ENCODE measurements around the gene DEAF1. TPM values are rescaled to one million over a fixed set of nuclear protein-coding genes. Genes with fewer than 3 reads are reported as not detected.
"Not testable (repeated sequence)": the region's sequence is repeated elsewhere in the genome, so short reads cannot be mapped to it uniquely, and the experiment has no call there.

DEAF1 gene
- total and polyA plus RNA-seq, 2 experiments from 2014 or later: 42.6 to 47.8 TPM

DNA sequence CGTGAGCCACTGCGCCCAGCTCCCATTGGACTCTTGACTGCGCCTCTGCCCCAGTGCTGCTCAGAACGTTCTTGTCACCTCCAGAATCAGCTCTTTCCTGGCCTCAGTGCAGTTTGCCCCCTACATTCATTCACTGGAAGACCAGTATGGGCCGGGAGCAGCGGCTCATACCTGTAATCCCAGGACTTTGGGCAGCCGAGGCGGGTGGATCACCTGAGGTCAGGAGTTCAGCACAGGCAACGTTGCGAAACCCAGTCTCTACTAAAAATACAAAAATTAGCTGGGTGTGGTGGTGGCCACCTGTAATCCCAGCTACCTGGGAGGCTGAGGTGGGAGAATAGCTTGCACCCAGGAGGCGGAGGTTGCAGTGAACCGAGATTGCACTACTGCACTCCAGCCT lies 40.6 kb downstream of the DEAF1 start:
- not testable (repeated sequence) for H3K4me2 ChIP-seq; ATAC-seq; H3K27me3 ChIP-seq (ENCODE audit: insufficient read depth); H3K9me3 Mint-ChIP-seq; H3F3A ChIP-seq (replicated peaks; ENCODE audit: low read depth); H4K20me1 ChIP-seq (replicated peaks; ENCODE audit: insufficient read depth); H3K9me2 ChIP-seq (ENCODE audit: insufficient read depth); H3K4me1 Mint-ChIP-seq; H2AFZ ChIP-seq; DNase-seq (ENCODE audit: low spot score); H3K4me3 Mint-ChIP-seq; H3K79me2 ChIP-seq (replicated peaks; ENCODE audit: insufficient read depth); H3K4me3 ChIP-seq; H3K27ac ChIP-seq (ENCODE audit: low read depth); H3K4me1 ChIP-seq (ENCODE audit: insufficient read depth); H3K27ac Mint-ChIP-seq
- peaks cover 12% of the 10 kb centered on the region for H3K27me3 Mint-ChIP-seq (ENCODE audit: insufficient read depth, low read depth, poor library complexity)
- H3K36me3 ChIP-seq (ENCODE audit: insufficient read depth): peaks cover 13% of the 10 kb centered on the region
- H3K36me3 Mint-ChIP-seq (ENCODE audit: low read depth): peaks cover 32% of the 10 kb centered on the region

DNA sequence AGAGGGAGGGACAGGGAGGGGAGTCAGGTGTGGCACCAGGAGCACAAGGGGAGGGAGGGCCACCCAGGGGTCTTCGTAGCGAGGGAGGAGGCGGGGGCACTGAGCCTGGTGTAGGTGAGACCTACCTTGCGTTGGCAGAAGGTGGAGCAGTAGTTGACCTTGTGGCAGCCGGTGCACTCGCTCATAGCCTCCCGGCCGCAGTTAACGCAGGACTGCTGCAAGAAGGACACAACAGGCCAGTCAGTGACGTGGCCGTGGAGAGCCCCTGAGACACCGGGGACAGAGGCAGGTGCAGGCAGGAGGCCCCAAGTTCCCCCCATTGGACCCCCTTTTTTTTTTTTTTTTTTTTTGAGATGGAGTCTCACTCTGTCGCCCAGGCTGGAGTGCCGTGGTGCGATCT lies 41.2 kb downstream of the DEAF1 start:
- Mint-ChIP-seq H3K27me3 (ENCODE audit: insufficient read depth, low read depth, poor library complexity) (peaks cover 12% of the 10 kb centered on the region), H3K27ac (no peak overlapping the region), H3K4me1 (no peaks in the 10 kb centered on the region), H3K36me3 (ENCODE audit: low read depth) (peaks cover 37% of the 10 kb centered on the region), H3K4me3 (no peak overlapping the region), H3K9me3 (no peaks in the 10 kb centered on the region)
- DNase-seq (ENCODE audit: low spot score): no peak
- peaks cover 10% of the 10 kb centered on the region for H3K36me3 ChIP-seq (ENCODE audit: insufficient read depth)
- no peak for ATAC-seq
- 0 out of 2 replicates have a peak, but pooled peaks cover 6% of the 10 kb centered on the region for H3F3A ChIP-seq (replicated peaks; ENCODE audit: low read depth)
- H3K27ac ChIP-seq (ENCODE audit: low read depth): no peak overlapping the region
- no peak overlapping the region for H3K4me3 ChIP-seq
- H2AFZ ChIP-seq: no peak overlapping the region
- H3K79me2 ChIP-seq (replicated peaks; ENCODE audit: insufficient read depth): no peaks in the 10 kb centered on the region
- peaks cover 2% of the 10 kb centered on the region; the same call in 1 of the 2 replicates for H4K20me1 ChIP-seq (replicated peaks; ENCODE audit: insufficient read depth)
- no peaks in the 10 kb centered on the region for H3K27me3 ChIP-seq (ENCODE audit: insufficient read depth)
- no peaks in the 10 kb centered on the region for H3K9me2 ChIP-seq (ENCODE audit: insufficient read depth)
- no peak overlapping the region for H3K4me2 ChIP-seq
- no peaks in the 10 kb centered on the region for H3K4me1 ChIP-seq (ENCODE audit: insufficient read depth)
- no peak for TF ChIP-seq CREB1 (CRISPR knock-in tag; IDR thresholded peaks at IDR 0.05; ENCODE audit: low read depth)
- TF ChIP-seq ZNF331 (CRISPR knock-in tag; IDR thresholded peaks at IDR 0.05; ENCODE audit: low read depth): no peak
- no peak for TF ChIP-seq ZNF114 (CRISPR knock-in tag; IDR thresholded peaks at IDR 0.05)
- TF ChIP-seq POLR2AphosphoS5 (IDR thresholded peaks at IDR 0.05; ENCODE audit: low read depth): no peak
- TF ChIP-seq, protein P1, sequence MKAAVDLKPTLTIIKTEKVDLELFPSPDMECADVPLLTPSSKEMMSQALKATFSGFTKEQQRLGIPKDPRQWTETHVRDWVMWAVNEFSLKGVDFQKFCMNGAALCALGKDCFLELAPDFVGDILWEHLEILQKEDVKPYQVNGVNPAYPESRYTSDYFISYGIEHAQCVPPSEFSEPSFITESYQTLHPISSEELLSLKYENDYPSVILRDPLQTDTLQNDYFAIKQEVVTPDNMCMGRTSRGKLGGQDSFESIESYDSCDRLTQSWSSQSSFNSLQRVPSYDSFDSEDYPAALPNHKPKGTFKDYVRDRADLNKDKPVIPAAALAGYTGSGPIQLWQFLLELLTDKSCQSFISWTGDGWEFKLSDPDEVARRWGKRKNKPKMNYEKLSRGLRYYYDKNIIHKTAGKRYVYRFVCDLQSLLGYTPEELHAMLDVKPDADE (IDR thresholded peaks at IDR 0.05): no peak
- TF ChIP-seq JUNB (IDR thresholded peaks at IDR 0.05; ENCODE audit: unreplicated experiment): no peak
- no peak for TF ChIP-seq NANOG (IDR thresholded peaks at IDR 0.05; ENCODE audit: borderline replicate concordance)
- no peak for TF ChIP-seq STAT1 (IDR thresholded peaks at IDR 0.05; ENCODE audit: unreplicated experiment)
- TF ChIP-seq EZH2 (IDR thresholded peaks at IDR 0.05; ENCODE audit: low read depth, unreplicated experiment): no peak
- TF ChIP-seq, protein P2, sequence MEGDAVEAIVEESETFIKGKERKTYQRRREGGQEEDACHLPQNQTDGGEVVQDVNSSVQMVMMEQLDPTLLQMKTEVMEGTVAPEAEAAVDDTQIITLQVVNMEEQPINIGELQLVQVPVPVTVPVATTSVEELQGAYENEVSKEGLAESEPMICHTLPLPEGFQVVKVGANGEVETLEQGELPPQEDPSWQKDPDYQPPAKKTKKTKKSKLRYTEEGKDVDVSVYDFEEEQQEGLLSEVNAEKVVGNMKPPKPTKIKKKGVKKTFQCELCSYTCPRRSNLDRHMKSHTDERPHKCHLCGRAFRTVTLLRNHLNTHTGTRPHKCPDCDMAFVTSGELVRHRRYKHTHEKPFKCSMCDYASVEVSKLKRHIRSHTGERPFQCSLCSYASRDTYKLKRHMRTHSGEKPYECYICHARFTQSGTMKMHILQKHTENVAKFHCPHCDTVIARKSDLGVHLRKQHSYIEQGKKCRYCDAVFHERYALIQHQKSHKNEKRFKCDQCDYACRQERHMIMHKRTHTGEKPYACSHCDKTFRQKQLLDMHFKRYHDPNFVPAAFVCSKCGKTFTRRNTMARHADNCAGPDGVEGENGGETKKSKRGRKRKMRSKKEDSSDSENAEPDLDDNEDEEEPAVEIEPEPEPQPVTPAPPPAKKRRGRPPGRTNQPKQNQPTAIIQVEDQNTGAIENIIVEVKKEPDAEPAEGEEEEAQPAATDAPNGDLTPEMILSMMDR (conservative IDR thresholded peaks at IDR 0.05; ENCODE audit: low read depth in 2 of 2): no peak
- TF ChIP-seq, protein P3, sequence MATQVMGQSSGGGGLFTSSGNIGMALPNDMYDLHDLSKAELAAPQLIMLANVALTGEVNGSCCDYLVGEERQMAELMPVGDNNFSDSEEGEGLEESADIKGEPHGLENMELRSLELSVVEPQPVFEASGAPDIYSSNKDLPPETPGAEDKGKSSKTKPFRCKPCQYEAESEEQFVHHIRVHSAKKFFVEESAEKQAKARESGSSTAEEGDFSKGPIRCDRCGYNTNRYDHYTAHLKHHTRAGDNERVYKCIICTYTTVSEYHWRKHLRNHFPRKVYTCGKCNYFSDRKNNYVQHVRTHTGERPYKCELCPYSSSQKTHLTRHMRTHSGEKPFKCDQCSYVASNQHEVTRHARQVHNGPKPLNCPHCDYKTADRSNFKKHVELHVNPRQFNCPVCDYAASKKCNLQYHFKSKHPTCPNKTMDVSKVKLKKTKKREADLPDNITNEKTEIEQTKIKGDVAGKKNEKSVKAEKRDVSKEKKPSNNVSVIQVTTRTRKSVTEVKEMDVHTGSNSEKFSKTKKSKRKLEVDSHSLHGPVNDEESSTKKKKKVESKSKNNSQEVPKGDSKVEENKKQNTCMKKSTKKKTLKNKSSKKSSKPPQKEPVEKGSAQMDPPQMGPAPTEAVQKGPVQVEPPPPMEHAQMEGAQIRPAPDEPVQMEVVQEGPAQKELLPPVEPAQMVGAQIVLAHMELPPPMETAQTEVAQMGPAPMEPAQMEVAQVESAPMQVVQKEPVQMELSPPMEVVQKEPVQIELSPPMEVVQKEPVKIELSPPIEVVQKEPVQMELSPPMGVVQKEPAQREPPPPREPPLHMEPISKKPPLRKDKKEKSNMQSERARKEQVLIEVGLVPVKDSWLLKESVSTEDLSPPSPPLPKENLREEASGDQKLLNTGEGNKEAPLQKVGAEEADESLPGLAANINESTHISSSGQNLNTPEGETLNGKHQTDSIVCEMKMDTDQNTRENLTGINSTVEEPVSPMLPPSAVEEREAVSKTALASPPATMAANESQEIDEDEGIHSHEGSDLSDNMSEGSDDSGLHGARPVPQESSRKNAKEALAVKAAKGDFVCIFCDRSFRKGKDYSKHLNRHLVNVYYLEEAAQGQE (IDR thresholded peaks at IDR 0.05; ENCODE audit: unreplicated experiment): no peak

Data from GM23338 (cell line).